IPS-NIHi7 (cell line): ENCODE data around the gene D2HGDH.
A peak's percentile ranks its signal among the peaks of the same experiment; 100 is the strongest.
"Not testable (repeated sequence)": the region's sequence is repeated elsewhere in the genome, so short reads cannot be mapped to it uniquely, and the experiment has no call there.

Source experiments
- DNase-seq: peaks from one replicate; pipeline ENCODE4 v3.0.0; 2012; ENCODE audit warnings: mixed read lengths; ENCODE audit errors: extremely low spot score

The D2HGDH gene

DNA sequence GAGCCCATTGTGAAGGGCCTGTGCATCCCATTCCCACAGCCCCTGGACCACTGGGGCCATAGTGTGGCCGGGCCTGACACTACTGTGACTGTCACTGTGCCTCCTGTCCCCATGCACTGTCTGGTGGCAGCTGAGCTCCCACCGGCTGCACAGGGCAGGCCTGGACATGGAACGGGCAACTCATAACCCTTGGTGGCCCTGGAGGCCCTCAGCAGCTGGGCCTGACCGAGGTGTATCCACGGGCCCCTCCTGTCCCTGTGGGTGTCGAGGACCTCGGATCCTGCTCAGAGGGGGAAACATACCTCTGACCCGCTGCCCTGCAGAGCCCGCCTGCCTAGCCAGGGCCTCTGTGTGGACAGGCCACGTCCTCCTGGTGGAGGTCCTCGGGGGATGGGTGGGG, 34.4 kb downstream of the D2HGDH start:
- DNase-seq = no peak

DNA sequence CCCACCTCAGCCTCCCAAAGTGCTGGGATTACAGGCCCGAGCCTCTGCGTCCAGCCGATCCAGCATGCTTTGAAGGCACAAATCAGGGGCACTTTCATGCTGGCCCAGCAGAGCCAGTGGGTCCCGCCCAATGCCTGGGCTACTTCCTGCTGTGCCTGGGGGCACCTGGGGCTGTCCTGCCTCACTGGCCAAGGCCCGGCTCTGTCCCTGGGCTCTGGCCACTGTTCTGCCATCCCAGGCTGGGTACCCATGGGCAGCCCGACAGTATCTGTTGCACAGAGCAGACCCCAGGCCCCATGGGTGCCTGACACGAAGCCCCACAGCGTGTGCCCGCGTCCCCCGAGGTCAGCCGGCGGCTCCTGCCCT, 35.4 kb downstream of the D2HGDH start:
- DNase-seq = no peak

DNA sequence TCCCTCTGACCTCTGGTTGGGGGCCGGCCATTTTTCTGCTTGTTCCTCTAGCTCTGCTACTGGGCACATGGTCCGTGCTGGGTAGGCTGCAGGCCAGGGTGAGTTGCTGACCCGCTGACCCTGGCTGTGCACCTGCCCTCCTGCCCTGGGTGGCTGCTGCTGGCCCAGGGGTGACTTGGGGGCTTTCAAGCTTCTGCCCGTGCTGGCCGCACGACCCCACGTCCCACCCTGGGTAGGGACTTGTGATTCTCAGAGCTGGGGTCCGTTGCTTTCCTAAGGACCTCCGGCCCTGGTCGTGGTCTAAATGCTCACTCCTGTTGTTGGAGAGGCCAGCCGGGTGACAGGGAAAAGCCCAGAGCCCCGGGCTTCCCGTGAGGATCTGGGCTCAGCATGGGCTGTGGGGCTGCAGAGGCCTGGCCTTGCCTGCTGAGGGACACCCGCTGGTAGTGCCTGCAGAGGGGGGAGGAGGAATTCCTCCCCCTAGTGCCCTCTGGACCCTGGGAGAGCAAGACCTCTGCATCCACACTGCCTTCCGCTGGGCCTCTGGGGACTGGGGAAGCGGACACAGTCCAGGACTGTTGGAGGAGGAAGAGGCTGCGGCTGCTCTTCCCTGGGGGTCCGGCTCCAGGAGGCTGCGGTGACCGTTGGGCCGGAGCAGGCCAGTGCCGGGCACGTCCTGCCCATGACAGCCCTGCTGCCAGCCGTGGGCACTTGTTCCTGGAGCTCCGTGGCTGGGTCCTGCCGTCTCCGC, 35.9 kb downstream of the D2HGDH start:
- DNase-seq = peak; percentile 47

- DNase-seq = peak; percentile 17
These were observed 36.5 kb downstream of the D2HGDH start for GRCh38 chr2:241770936-241771285.

DNA sequence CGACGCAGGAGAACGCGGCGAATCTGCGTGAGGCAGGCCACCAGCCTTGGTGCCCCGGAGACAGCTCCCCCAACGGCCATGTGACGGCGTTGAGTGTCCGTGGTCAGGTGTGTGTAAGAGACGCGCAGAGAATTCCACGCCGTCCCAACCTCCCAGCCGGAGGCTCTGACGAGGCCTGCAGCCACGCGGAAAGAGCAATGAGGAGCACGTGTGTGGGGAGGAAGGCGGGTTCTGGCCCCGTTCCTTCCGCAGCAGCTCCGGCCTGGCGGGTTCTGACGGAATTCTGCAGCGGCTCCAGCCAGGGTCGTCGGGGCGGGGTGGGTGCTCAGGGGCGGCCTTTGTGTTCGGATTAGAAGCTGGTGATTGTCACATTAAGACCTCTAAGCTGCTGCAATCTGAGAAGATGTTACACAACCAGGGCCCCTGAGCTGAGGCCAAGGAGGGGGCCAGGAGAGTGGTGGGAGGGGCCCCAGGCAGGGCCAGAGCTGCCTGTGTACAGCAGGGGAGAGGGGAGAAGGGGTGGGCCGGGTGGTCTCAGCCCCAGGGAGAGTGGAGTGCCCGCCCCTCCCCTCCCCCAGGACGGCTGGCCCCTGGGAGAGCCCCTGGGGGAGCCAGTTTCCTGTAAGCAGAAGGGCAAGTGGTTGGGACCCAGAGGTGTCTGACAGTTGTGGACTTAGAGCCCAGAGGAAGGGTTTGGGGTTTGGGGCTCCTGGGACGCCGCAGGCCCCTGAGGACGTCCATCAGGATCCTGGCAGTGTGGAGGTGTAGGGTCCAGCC, 37.0 kb downstream of the D2HGDH start:
- DNase-seq = peak; percentile 43

- no peak for DNase-seq
These were observed 37.7 kb downstream of the D2HGDH start for GRCh38 chr2:241772063-241772499.

DNA sequence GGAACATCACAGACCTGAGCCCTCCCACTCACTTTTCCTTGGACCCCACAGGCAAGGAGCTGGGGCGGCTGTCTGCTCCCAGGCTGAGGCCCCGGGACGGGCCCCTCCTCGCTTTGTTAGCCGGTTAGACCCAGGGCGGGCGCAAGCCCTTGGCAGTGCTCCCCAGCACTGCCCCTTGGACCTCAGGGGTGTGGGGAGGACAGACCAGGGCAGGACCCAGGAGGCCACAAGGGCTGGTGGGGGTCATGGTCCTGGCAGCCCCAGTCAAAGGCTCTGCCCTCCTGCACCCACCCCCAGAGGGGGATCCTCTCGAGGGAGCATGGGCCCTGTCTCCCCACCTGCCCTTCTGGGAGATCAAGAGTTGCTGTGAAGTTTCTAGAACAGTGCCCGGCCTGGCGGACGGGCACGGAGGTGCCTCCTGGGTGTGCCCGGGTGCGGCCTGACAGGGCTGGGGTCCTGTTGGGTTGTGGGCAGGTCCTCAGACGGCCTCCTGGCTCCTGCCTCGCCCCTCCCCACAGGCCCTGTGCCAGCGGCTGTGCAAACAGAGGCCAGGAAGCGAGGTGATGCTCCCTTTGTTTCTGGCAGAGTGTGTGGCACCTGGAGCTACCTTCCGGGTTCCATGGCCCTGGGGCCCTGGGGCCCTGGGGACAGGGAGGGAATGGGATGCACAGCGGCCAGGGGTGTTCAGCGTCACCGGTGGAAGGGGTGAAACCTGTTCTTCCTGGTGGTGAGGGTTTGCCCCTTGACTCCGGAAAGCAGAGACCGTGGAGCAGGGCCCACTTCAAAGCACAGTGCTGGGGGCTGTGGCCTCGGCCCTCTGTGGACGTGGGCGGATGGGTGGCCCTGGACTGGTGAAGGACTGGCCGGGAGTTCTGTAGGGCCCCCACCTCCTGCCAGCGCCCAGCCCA, 39.3 kb downstream of the D2HGDH start:
- no peak for DNase-seq

DNA sequence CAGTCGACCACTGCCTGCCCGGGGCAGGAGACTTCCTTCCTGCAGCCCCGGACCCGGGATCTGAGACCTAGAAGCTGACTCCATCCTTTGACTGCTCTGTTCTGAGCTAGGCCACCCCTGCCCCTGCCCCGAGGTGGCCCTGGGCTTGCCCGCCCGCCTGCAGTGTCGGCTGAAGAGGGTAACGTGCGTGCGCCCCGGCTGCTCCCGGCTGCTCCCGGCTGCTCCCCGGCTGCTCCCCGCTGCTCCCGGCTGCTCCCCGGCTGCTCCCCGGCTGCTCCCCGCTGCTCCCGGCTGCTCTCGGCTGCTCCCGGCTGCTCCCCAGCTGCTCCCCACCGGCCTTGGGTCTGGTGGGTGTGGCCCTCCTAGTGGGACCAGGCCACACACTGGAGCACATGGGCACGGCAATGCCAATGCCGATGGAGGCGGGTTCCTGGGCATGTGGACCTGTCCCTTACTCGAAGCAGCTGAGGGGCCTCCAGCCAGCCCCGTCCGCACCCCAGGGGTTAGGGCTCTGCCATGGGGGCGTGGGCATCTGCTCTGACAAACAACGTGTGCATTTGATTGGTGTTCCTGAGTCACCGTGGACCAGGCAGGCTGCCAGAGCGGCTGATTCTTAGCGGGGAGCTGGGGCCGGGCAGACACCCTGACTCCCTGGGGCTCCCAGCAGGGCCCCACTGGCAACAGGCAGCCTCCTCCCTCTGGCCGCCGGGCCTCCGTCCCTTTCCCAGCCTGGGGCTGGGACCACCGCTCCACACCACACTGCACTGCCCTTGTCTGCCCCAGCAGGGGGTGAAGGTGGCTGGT, 40.2 kb downstream of the D2HGDH start:
- DNase-seq = peak; percentile 10

DNA sequence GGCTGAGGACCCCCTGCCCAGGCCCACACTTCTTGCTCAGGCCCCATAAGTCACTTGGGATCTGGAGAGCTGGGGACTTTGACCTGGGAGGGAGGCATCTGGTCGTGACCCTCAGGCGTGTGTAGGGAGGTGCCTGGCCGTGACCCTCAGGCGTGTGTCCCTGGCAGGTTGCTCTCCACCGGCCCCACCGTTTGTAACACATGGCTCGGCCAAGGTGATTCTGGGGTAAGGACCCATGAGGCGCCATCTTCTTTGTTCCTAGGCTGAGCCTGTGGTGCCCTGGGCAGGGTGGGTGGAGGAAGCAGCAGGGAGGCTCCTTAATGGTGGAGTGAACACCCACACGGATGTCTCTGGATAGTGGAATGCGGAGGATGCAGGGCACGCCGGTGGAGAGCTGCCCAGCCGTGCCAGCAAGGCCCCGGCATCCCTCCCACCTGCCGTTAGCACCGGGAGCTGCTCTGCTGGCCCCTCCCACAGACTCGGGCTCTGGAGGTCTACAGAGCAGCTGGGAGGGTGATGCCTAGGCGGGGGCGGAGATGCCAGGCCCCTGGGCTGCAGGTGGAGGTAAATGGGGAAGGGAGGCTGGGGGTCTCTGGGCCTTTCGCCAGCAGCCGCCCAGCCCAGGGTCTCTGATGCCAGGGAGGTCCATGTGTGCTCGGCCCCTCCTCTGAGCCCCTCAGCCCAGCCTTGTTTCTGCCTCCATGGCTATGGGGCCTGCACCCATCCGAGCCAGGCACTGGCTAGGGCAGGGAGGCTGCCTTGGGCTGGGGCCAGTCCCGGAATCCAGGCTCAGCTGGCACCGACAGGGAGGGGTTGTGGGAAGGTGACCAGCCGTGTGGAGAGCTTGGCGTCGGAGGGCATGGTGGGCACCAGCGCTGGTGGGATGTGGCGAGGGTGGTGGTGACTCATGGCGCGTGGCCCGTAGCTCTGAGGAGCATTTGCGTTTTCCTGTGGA, 41.1 kb downstream of the D2HGDH start:
- DNase-seq = peak; percentile 11

- peak; percentile 15 for DNase-seq
These were observed 42.1 kb downstream of the D2HGDH start, which contains the start of gene GAL3ST2 for GRCh38 chr2:241776336-241777169. GAL3ST2 (plus strand) TSS chr2:241776822; CDS start chr2:241776956, 134 bp downstream.

- peak; percentile 19 for DNase-seq
These were observed 42.8 kb downstream of the D2HGDH start for GRCh38 chr2:241777170-241777685.

DNA sequence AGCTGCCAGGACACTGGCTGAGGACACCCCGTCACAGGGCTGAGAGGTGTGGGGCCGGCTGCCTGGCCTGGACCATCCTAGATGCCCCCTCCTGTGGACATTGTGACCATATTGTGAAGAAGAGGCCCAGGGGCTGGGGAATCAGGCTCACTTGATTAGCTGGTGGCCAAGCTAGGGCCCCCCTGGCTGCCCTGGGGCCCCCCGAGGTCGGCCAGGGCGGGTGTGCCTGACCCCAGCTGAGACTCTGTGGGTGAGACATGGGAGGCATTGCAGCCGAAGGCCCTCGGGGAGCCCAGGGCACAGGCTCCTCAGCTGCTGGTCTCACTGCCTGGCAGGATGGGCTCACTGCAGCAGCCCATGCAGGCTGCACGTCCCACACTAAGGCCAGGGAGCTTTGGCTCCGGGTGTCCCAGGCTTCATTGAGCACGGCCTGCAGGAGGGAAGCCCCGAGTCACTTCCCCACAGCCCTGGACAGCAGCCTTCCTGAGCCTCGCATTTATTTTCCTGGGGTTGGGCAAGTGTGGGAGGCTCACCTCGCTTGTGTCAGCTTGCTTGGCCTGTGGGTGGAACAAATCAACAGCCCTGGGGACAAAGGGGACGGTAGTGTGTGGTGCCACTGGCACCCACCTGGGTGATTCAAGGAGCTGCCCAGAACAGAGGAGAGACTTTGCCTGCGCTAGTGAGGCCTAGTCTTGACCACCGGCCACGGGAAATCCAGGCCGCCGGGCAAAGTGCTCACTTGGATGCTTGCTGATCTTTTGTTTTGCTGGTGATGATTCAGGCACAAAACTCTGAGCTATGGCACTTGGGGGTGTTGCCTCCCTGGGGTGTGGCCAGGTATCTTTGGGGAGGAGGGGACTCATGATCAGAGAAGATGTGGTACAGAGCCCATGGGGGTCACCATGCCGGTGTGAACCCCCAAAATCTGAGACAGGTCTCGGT, 43.5 kb downstream of the D2HGDH start:
- peak; percentile 33 for DNase-seq

DNA sequence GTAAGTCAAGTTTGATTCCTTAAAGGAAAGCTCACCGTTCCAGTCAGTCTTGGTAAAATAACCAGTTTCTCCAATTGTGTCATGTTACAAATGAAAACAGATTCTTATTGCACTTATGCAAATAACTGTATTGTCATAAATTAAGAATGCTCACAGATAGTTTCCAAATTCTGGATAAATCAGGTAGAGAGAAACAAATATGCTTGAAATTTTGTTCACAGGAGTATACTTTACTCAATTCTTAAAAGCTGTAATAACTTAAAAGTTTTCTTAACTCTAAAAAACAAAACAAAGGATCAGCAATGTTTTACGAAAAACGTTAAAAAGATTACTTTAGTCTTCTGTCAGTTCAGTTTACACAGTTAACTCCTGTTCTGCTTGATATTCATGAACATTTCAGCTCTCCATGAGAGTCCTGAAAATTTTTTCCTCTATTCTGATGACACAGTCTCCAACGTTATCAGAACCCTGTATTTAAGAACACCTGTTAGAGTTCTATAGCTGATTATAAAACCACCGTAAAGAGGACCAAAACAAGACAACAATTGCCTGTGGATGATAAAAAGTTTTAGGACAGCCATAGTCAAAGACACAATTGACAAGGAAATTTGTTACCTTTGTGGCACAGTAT, 46.6 kb downstream of the D2HGDH start:
- DNase-seq = no peak

DNA sequence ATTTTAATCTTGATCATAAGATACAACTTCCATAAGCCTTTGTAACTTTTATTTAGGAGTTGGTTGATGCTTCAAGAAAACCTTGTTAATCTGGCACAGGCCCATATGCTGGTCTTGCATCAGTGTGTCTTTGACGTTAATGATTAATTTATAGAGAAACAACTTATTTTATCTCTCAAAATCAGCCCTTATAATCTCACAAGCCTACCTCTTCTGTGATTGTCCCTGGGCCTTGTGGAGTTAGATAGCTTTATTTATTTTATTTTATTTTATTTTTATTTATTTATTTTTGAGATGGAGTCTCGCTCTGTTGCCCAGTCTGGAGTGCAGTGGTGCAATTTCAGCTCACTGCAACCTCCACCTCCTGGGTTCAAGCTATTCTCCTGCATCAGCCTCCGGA, 47.6 kb downstream of the D2HGDH start:
- DNase-seq = not testable (repeated sequence)

- DNase-seq = no peak
These were observed 53.7 kb downstream of the D2HGDH start for GRCh38 chr2:241788135-241788534.

- no peak for DNase-seq
These were observed 54.1 kb downstream of the D2HGDH start for GRCh38 chr2:241788572-241788971.

DNA sequence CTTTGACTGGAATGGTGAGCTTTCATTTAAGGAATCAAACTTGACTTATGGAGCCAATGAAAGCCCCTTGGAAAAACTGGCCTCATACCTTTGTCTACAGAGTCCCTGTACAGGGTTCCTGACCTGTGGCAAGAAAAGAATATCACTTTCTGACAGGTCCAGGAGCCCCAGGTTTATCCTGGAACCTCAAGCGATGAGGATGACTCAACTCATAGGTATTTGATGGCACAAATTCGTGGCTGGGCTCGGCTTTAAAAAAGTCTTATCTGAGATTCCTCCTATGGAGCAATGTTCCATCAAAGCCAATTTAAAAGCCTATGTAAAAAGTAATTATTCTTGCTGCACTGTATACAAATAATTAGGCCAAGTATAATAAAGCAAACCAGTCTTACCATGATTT, 57.0 kb downstream of the D2HGDH start:
- not testable (repeated sequence) for DNase-seq
